ENCODE results near the gene DNAL4.

Gene DNAL4

DNA sequence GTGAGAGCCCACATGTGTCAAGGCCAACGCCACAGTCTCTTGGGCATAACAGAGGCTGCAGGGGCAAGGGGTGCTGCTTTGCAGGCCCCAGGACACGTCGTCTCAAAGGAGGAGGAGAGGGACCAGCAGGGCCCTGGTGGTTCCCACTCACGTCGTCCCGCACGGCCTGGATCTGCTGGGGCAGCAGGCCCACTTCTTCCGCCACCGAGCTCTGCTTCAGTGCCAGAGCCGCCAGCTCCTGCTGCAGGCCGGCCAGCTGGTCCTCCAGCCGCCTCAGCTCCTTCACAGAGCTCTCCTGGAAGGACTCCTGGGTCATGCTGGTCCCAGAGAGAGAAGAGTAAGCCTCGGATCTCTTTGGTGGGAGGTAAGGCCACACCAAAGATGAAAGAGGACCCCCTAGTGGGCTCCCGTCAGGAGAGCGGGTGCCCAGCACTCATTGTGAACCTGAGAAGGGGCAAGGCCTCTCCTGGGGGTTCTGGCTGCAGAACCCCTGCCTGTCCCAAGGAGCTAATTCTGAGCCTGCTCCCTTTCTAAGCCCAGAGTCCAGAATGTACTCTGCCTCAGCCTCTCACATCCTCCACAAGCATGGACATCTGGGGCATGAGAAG lies 53.7 kb downstream of the DNAL4 start:
- no peak for DNase-seq (ENCODE audit: low read depth in 2 of 2)

DNA sequence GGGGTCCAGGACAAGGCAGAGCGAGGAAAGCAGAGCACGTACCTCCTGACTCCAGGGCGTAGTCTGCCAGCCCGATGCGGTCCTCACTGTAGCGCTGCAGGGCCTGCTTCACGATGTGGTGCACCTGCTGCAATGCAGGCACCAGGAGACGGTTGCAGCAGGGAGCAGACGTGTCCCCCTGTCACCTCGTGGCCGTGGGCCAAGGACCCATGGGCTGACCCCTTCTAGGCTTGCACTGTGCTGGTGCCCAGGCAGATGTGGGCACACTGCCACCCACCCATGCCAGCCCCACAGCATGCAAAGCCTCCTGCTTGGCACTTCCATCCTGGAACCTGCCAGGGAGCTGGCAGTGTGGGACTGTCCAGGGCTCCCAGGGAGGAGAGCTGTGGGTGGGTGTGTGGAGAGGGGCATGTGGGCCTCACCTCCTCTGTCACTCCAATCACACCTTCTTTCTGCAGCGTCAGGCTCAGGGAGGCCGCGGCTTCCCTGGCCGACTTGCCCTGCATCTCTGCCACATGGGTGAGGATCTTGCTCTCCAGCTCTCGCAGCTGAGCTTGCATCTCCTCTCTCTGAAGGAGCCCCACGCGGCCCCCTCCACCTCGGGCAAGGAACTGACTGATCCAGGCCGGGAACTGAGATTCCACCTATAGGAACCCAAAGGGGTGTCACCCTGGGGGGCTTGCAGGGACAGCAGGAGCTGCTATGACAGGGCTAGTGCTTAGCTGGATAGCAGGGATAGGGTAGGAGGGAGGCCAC lies 54.5 kb downstream of the DNAL4 start:
- no peak for DNase-seq (ENCODE audit: low read depth in 2 of 2)

DNA sequence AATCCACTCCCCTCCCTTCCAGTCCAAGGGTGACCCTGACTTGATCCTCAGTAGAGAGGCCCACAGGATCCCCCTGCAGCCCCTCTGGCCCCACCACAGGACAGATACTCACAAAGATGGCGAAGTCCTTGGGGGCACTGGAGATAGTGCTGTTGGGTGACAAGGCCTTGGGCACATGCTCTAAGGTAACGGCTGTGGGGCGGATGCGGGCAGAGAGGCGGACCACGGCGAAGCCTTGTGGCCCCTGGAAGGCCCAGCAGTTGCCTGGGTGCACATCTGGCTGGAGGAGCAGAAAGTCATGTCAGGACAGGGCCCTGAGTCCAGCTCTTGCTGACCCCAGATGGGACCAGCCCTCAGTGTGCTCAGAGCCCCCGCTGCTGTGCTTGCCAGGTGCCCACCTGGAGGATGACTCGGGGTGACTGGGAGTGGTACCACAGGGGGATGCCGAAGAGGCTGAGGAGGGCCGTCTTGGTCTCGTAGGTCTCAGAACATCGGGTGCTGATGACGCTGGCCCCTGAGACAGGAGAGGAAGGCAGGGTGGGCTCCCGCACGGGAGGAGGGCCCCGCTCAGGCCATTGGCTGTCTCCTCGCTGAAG lies 55.4 kb downstream of the DNAL4 start:
- no peak for DNase-seq (ENCODE audit: low read depth in 2 of 2)

DNA sequence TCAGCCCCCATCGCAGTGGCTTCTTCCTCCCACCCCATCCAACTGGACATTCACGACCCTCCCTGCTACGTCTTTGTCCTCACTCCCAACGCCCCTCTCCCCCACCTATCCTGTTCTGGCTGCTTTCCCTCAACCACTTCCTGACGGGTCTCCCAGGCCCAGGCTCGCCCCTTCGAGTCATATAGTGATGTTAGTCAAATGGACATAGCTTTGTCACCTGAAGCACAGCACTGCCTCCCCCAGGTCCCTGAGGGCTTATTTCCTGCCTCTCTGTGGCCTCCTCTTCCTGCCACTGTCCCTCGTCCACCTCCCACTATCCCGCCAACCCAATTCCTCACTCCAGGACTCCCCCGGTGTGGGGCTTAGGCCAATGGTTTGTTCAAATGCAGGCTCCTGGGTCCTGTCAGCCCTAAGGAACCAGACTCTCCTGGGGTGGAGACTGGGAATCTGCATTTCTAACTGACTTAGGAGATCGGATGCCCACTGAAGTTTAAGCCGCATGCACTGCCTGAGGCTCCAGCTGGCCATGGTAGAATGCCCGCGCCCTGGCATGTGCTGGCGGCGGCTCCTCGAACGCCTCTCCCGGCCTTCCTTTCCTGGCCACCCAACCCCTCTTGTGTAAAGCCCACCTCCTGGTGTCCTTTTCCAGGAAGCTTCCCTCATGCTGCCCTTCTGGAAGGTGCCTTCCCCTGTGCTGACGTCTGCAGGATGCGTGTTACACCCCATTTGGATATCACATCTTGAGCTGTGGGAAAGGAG lies 56.5 kb downstream of the DNAL4 start:
- no peak for DNase-seq (ENCODE audit: low read depth in 2 of 2)

DNA sequence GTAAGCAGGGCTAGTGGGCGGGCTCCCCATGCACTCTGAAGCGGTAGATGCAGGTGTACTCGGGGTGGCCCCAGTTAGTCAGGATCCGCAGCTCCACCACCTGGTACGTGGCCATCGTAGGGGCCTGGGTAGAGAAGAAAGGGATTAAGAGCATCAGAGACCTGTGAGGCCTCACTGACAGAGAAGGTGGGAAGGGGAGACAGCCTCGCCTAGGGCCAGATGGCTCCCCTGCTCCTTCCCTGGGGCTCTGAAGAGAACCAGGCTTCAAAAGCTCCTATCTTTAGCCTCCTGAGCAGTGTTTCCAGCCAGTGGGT lies 57.7 kb downstream of the DNAL4 start:
- no peak for DNase-seq (ENCODE audit: low read depth in 2 of 2)

DNA sequence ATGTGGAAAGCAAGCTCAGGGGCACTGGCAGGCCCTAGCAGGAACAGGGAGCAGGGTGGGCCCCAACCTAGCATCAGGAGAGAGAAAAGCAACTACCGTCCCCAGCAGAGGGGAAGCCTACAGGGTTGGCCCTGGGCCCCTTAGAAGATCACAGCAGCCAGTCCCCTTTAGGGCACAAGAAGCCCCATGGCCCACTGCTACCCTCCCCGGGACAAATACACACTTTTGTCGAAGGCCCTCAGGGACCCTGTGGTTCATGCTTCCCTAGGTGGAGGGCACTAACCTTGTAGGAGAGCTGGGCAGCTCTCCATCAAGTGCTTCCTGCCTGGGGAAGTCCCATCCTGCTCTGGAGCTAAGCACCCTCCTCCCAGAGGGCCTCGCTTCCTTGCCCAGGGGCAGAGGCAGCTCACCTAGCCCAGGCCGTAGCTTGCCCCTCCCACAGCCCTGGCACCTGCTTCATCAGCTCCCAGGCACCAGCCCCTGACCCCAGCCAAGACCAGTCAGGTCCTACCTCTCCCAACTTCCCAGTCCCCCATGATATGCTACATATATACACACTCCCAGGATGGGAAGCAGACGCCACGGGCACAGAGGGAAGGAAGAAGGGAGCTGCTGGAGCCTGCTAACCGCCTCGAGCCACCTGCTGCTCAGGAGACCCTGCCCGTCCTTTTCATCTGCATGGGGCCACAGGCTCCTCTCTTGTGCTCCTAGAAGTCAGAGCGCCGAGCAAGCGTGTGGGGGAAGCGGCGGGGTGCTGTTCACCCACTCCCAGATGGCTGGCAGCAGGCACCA lies 58.3 kb downstream of the DNAL4 start:
- no peak for DNase-seq (ENCODE audit: low read depth in 2 of 2)

DNA sequence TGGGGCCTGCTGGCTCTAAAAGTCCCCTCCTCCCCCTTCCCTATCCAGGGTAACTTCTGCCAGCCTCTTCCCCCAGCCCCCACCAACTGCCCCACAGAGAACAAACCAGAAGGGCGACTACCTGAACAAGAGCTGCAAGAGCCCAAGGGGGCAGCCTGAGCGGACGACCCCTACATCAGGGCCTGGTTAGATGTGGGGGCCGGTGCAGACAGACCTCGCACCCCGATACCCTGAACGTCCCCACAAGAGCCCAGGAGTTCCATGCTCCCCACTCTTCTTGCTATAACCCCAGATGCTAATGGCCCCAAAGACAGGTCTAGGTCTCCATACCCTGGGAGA lies 58.8 kb downstream of the DNAL4 start:
- no peak for DNase-seq (ENCODE audit: low read depth in 2 of 2)

DNA sequence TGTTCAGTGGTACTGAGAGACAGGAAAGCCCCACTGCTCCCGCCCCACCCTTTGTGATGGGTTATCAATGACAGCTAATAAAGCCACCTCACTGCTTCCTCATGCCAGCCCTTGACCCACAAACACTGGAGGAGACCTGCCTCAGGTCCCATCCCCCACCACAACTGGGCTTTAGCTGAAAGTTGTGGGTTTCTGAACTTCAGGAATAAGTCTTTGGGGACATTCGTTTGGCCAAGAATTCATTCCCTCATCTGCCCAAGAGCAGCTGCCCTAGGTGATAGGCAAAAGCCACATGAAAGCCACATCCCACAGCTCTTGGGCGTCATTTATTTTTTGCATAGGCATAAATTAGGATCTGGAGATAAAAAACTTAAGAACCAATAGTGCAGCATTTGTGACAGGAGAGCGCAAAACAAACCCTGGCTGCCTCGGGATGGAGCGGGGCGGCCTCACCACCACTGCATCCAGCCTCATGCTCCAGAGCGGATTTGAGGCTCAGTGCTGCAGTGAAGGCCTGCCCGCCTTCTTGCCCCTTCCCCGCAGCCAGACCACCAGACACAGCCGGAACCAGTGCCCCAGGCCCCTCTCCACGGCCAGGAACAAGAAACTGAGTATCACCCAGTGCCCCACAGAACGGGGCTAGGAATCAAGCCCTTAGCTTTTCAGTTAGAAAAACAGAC lies 59.4 kb downstream of the DNAL4 start:
- DNase-seq (ENCODE audit: low read depth in 2 of 2): no peak

DNA sequence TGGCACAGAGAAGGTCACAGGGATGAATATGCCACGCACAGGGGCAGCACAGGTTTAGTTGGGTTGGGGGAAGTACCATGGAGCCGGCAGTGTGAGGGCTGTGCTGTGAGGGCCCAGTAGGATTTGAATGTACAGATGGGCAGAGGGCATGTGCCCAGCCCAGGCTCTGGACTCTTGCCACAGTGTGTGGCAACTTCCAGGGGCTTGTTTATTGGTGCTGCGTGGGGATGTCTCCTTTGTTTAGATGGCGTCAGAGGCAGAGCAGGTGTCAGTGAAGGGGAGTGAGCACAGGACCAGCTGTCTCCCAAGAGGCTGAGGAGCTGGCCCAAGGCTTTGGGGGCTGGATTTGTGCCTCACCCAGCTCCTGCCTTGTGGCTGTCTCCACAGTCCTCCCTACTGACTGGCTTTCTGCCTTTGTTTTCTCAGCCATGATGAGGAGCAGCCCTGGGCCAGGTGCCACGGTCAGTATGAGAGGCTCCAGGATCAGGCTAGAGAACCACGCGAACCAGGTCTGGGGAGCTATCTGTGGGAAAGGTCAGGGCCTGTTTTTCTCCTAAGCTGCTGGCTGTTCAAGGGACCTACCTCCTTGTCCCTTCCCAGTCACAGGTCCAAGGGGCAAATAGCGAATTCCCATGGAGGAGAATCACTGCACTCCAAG lies 60.1 kb downstream of the DNAL4 start:
- no peak for DNase-seq (ENCODE audit: low read depth in 2 of 2)

DNA sequence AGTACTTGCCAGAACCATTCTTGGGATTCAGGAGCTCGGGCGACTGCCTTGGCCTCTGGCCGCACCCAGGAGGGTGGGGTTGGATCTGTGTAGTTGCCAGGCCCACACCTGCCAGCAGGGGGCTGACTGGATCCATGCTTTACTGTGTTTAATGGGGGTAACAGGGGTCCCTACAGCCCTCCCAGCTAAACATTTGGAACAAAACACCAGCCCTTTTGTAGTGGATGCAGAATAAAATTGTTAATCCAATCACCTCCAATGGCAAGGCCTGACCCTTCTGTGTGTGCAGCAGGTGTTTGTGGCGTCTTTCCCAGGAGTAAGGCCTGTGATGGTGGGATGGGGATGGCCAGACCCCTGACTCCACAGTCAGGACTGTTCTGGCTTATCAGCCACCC lies 60.6 kb downstream of the DNAL4 start:
- DNase-seq (ENCODE audit: low read depth in 2 of 2): peak in 1 of 2 donors; percentile 21

DNA sequence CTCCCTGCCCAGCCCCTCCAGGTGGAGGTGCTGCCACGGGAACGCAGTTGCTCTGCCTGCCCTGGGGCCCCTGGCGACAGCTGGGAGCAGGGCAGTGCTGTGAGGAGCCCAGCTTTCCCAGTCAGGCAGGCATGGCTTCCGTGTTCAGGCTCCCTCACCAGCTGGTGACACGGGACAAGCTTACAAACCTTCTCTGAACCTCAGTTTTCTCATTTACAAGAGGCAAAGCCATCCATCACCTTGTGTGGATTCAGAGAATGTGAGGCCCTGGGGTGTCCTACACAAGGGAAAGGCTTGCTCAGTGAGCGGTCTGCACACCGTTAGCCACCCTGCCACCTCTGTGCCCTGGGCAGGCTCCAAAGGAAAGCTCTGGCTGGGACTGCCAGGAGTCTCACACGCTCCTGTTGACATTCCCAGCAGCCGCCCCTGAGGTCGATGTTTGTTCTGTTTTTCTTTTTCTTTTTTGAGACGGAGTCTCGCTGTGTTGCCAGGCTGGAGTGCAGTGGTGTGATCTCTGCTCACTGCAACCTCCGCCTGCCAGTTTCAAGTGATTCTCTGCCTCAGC lies 61.6 kb downstream of the DNAL4 start:
- no peak for DNase-seq (ENCODE audit: low read depth in 2 of 2)

DNA sequence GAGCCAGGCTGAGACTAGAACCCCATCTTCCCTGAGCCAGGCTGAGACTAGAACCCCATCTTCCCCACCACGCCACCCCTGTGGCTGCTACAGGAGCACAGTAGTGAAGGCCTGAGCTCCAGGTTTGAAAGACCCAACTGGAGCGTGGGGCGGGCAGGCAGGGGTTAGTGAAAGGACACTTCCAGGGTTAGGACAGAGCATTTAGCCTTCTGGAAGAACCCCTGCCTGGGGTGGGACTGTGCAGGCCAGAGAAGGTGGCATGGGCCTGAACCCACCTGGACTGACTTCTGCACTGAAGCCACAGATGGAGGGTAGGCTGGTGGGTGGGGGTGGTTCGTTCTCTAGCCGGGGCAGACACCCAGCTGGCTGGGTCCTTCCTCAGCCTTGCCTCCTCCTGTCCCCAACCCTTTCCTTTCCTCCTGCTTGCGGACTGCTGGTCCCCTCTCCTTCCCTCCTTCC lies 62.2 kb downstream of the DNAL4 start:
- DNase-seq (ENCODE audit: low read depth in 2 of 2): no peak

DNA sequence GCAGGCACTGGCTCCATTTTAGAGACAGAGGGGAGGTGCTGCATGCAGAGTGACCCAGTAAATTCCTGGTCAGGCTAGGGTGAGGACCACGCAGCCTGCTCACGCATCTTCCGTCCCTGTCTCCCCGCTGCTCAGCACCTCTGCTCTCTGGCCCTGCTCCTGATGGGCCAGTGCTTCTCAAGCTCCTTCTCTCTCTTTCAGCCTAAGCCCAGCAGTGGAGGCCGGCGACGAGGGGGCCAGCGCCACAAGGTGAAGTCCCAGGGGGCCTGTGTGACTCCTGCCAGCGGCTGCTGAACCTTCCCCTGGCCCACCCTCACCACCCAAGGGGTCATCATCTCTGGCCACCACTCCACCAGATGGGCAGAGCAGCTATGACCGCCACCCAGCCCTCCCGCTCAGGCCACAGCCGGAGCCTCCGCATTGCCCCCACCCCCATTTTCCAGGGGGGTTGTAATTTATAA lies 63.5 kb downstream of the DNAL4 start:
- no peak for DNase-seq (ENCODE audit: low read depth in 2 of 2)

DNA sequence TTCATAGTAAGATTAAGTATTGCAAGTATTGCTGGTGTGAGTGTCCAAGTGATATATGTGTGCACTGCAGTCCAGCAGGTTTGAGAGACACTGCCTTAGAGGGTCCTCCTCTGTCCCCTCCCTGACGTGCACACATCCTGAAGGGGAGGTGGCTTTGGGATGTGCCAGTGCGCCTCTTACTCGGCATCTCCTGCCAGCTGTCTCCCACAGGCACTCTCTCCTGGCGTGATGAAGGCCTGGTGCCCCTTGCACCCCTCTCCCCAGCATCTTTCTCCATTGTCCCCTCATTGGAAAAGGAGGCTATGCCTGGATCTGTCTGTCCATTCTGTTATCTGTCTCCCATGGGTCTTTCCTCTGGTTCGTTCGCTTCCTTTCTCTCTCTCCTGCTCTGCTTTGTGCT lies 64.0 kb downstream of the DNAL4 start:
- DNase-seq (ENCODE audit: low read depth in 2 of 2): no peak

DNA sequence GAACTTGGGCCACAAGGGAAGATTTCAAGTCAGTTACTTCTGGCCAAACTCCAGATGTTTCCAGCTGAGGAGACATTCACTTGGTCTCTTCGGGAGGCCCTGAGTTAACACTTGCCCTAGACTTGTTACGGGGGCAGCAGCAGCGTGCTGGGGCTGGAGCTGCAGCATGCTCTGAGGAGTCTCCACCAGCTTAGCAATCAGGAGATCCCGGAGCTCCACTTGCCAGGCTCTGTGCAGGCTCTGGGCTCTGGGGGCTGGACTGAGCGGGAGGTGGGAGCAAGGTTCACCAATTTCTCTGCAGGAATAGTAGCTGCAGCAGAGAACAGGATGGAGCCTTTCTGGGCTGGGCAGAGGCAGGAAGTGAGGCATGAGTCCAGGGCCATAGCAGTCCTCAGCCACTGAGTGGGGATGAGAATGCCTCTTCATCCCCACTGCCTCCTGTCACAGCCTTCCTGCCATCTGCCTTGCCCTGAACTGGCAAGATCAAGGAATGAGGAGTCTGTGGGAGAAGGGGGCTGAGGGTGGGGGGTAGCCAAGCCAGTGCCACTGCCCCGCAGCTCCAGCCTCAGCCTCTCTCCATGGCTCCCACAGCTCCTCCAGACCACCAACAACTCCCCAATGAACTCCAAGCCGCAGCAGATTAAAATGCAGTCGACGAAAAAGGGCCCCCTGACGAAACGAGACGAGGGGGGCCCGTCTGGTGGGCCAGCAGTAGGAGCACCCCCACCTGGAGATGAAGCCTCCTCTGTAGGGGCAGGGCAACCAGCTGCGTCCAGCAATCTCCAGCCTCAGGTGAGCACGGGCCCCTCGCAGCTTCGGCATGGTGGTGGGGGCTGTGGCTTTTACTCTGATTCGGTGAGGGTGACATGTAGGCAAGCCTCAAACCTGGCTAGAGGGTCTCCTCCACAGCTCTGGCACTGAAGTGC lies 64.8 kb downstream of the DNAL4 start:
- no peak for DNase-seq (ENCODE audit: low read depth in 2 of 2)

Data from stimulated activated CD8-positive, alpha-beta memory T cell treated with anti-CD3 and anti-CD28 coated beads, Interleukin-15, amount 100 ng/mL, for 48 hours (primary cell).